ENCODE results near the gene CDKAL1. TPM values are rescaled to one million over a fixed set of nuclear protein-coding genes. Genes with fewer than 3 reads are reported as not detected.
A peak's percentile ranks its signal among the peaks of the same experiment; 100 is the strongest.

CDKAL1 gene
- polyA plus RNA-seq, 2 of the 4 experiments (the other 2 are of a cell fraction) = 4.7 to 8.3 TPM

- CTCF ChIA-PET = no interaction called here
- peaks cover 42% of the 10 kb centered on the region for H3K4me1 ChIP-seq
- ATAC-seq (no peak), FAIRE-seq (no peak), DNase-seq (ENCODE audit: low read depth in 1 of 2, low spot score in 1 of 2) (no peak)
- POLR2A ChIA-PET = no interaction called here
- no peak overlapping the region for H3K4me3 ChIP-seq
- no peaks in the 10 kb centered on the region for H3K9me3 ChIP-seq
- H3K4me2 ChIP-seq = no peak overlapping the region
- H3K27ac ChIP-seq = no peak overlapping the region
- WGBS (ENCODE audit: missing lambda C conversion rate) = 89% methylated on average over 3 of the region's 3 CpGs
- TF ChIP-seq REST (IDR thresholded peaks at IDR 0.05) = no peak
These were observed 573.5 kb downstream of the CDKAL1 start for GRCh38 chr6:21107796-21108195.

- Histone ChIP-seq H3K9me3 (no peaks in the 10 kb centered on the region), H3K4me3 (no peak overlapping the region), H3K27ac (peak overlapping the region; percentile 39 to 82; a peak in 5 of 6 replicates), H3K4me2 (peak overlapping the region; percentile 43), H3K4me1 (peaks cover 36% of the 10 kb centered on the region)
- no peak for FAIRE-seq
- ATAC-seq = peak; percentile 52 to 64; a peak in 4 of 6 replicates
- peak; percentile 5 to 27 for DNase-seq (ENCODE audit: low read depth in 1 of 2, low spot score in 1 of 2)
- WGBS (ENCODE audit: missing lambda C conversion rate) = 25% methylated on average over 5 of the region's 5 CpGs
- ChIA-PET CTCF (no interaction called here), POLR2A (interaction anchor here (1.7 kb wide), 1 partner anchor 478 kb away, joined by 6 read pairs; no protein-coding TSS in a partner anchor)
- TF ChIP-seq EP300 (IDR thresholded peaks at IDR 0.05) = 0 out of 5 replicates have a peak, but pooled peaks of 1 of the 2 experiments have one; percentile 35
- no peak for TF ChIP-seq HOXA7 (CRISPR knock-in tag; IDR thresholded peaks at IDR 0.05)
- no peak for TF ChIP-seq EHMT2 (IDR thresholded peaks at IDR 0.05; ENCODE audit: low read depth)
- peak; percentile 40 for TF ChIP-seq JUNB (IDR thresholded peaks at IDR 0.05)
- TF ChIP-seq E2F6 (IDR thresholded peaks at IDR 0.05; ENCODE audit: borderline replicate concordance, low read depth) = no peak
- no peak for TF ChIP-seq RNF2 (IDR thresholded peaks at IDR 0.05; ENCODE audit: borderline replicate concordance, low read depth)
- TF ChIP-seq JUN (IDR thresholded peaks at IDR 0.05) = peak; percentile 20 to 26; a peak in 1 of 5 replicates
These were observed 575.3 kb downstream of the CDKAL1 start for GRCh38 chr6:21109391-21110178.

- Histone ChIP-seq H3K4me1 (peaks cover 36% of the 10 kb centered on the region), H3K4me2 (peak overlapping the region; percentile 43), H3K27ac (peak overlapping the region; percentile 39 to 82; a peak in 5 of 6 replicates), H3K4me3 (no peak overlapping the region), H3K9me3 (no peaks in the 10 kb centered on the region)
- CTCF ChIA-PET = no interaction called here
- ATAC-seq (no peak), DNase-seq (ENCODE audit: low read depth in 1 of 2, low spot score in 1 of 2) (no peak), FAIRE-seq (no peak)
- WGBS (ENCODE audit: missing lambda C conversion rate) = 92% methylated on average over 5 of the region's 5 CpGs
- TF ChIP-seq ZSCAN20 (CRISPR knock-in tag; IDR thresholded peaks at IDR 0.05) (no peak), ZFP36 (IDR thresholded peaks at IDR 0.05; ENCODE audit: borderline replicate concordance, partially characterized antibody) (no peak), MAX (IDR thresholded peaks at IDR 0.05) (no peak), CHD2 (IDR thresholded peaks at IDR 0.05; ENCODE audit: low read length, partially characterized antibody) (no peak), CBX8 (IDR thresholded peaks at IDR 0.05) (no peak), ZNF302 (CRISPR knock-in tag; IDR thresholded peaks at IDR 0.05) (no peak), GATA3 (IDR thresholded peaks at IDR 0.05; ENCODE audit: borderline replicate concordance) (no peak), JUN (IDR thresholded peaks at IDR 0.05) (no peak), MAFK (IDR thresholded peaks at IDR 0.05; ENCODE audit: partially characterized antibody) (no peak), ELK1 (IDR thresholded peaks at IDR 0.05; ENCODE audit: low read depth, low read length) (no peak), HMGXB4 (CRISPR knock-in tag; IDR thresholded peaks at IDR 0.05; ENCODE audit: borderline replicate concordance) (no peak)
- POLR2A ChIA-PET = no interaction called here
These were observed 576.4 kb downstream of the CDKAL1 start for GRCh38 chr6:21110684-21111083.
